Right renal cortex interstitium (tissue), 3 donors: Measurements from ENCODE around the gene IFI27L2. TPM values are rescaled to one million over a fixed set of nuclear protein-coding genes. Genes with fewer than 3 reads are reported as not detected.

ENCODE experiments used
- DNase-seq, 3 donors: peaks; one replicate each; pipeline ENCODE4 v3.0.0-alpha.2; 2013; ENCODE audit warnings: low read depth in 3 of 3, low spot score in 2 of 3
- polyA plus RNA-seq, 3 donors: library from polyadenylated mRNA; unstranded; fragments of 120-200 nt; gene quantifications; one replicate each; pipeline ENCODE4 v1.2.1, GENCODE V29; 2013; ENCODE audit not compliant: insufficient read length in 3 of 3

Gene IFI27L2
- polyA plus RNA-seq, 3 donors, result 17.7 to 25.7 (median 24.2) TPM

GRCh38 chr14:94124582-94125377 lies 4.6 kb downstream of the IFI27L2 start:
- DNase-seq, result no peak

DNA sequence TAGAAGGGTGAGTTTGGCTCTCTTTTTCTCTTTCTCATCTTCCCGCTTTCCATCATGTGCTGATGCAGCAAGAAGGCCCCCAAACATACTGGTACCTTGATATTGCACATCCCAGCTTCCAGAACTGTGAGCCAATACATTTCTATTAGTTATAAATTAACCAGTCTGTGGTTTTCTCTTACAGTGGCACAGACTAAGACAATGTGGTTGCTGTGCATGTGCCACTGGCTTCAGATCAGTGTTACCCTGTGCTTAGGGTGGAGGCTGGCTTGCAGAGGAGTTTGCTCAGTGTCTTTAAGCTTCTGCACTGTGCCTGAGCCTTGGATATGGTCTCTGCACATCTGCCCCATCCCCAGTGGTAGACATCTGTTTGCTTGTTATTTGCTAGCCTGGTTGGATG lies 5.5 kb downstream of the IFI27L2 start:
- DNase-seq, result no peak

DNA sequence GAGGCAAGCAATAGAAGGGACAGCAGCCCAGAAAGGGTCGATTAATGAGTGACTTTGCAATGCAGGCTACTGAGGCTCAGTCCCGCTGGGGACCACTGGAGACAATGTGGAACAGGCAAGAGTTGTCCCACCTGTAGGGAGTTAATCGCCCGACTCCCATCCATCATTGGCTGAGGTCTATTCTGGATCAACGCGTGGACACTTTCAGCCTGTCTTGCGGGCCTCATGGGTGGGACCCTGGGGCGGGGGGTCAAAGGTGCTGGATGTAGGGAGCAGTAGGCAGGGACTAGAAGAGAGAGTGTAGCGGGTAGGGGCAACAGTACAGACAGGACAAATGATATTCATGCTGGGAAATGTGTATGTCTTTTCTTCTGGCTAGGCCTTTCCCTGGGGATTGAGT lies 6.1 kb downstream of the IFI27L2 start:
- no peak for DNase-seq

GRCh38 chr14:94122438-94122837 lies 7.0 kb downstream of the IFI27L2 start:
- no peak for DNase-seq

GRCh38 chr14:94121485-94121884 lies 7.9 kb downstream of the IFI27L2 start:
- DNase-seq, result no peak

DNA sequence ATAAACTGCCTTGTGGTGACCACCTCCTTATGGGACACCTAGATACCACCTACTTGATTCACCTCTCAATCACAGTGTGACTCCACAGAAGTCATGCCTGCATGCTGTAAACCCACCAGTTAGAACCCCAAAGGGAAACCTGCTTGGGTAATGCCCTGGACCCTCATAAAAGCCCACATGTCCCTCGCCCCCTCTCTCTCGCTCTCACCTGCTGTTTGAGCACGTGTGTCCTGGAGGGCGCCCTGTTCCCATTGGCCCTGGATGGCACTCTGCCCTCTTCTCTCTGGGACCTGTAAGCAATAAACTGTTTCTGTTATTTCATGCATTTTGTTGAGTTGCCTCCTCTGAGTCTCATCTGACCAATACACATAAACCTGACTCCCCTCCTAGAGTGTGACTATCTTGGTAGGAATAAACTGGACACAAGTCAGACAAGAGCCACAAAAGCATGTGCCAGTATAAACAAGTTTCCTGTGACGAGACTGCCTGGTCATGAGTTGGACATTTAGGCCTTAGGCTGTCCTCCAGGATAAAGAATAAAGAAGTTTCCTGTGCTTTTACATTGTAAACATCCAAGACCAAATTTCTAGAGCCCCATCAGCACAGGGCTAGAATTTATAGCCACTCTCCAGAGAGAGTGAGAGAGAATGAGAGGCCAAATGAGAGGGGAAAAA lies 8.6 kb downstream of the IFI27L2 start:
- DNase-seq, result no peak

GRCh38 chr14:94119071-94119470 lies 10.3 kb downstream of the IFI27L2 start:
- no peak for DNase-seq

DNA sequence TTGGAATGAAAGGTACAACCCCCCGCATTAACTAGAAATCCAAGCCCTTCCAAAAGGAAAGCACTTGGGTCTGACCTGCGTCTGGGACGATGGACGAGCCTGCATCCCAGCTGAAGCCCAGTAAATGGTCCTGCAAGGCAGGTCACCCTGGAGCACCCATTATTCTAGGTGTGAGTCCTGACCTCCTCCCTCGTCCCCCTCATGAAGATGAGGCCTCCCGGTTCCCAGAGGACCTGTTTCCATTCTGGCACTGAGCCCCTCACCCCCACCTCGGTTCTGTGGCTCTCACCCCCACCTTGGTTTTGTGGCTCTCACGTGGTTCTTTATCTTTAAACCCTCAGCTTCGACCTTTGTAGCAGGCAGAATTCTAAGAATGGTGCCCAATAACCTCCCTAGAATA lies 11.5 kb downstream of the IFI27L2 start:
- DNase-seq, result no peak

- no peak for DNase-seq
Measured at GRCh38 chr14:94116701-94117100, 12.7 kb downstream of the IFI27L2 start.

DNA sequence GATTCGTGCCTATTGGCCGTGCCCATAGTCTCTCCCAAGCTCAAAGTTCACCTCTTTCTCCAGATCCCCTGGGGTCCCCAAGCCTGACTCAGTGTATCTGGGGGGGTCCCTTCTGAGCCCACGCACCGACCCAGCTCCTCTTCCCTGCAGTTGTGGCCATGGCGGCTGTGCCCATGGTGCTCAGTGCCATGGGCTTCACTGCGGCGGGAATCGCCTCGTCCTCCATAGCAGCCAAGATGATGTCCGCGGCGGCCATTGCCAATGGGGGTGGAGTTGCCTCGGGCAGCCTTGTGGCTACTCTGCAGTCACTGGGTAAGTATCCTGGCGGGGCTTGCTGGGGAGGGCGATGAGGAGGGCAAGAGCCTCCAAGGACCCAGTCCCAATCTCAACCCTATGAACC lies 13.8 kb downstream of the IFI27L2 start:
- DNase-seq, result no peak

- no peak for DNase-seq
Measured at GRCh38 chr14:94115058-94115591, 14.3 kb downstream of the IFI27L2 start.

GRCh38 chr14:94114589-94115057 lies 14.8 kb downstream of the IFI27L2 start:
- DNase-seq, result no peak

DNA sequence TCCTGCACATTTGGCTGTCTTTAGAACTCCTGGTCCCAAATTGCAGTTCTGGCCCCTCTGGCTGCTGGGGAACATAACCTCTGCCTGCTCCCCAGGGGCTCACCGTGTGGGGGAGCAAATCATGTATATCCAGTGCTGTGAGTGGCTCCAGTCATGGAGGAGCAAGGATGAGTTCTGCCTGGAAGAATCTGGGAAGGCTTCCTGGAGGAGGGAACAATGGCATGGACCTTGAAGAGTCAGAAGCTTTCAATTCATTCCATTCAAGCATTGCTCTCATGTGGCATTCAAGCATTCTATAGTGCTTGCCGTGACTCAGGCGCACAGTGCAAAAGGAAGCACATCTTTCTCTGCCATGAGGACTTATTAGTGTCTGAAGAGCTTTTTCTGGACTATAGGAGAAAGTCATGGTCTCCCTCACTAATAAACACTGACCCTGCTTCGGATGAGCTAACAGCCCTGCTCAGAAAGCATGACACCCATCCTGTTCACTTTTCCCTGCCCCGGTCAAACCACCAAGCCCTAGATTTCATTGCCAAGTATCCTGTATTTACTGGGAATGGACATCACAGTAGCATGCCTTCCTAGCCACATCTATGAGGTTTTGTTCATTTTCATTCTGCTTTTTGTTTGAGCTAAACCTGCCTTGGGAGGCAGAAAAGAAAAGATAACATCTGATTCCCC lies 15.4 kb downstream of the IFI27L2 start:
- DNase-seq, result no peak

- DNase-seq, result no peak
Measured at GRCh38 chr14:94113490-94113889, 15.9 kb downstream of the IFI27L2 start.

DNA sequence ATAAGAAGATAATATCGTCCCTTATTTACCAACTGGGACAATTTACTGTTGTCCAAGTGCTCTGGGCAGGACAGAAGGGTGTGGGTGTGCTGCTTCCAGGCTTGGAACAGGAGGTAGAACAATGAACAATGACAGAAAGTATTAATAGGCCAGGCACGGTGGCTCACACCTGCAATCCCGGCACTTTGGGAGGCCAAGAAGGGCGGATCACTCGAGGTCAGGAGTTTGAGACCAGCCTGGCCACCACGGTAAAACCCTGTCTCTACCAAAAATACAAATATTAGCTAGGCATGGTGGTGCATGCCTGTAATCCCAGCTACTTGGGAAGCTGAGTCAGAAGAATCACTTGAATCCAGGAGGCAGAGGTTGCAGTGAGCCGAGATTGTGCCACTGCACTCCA lies 16.3 kb downstream of the IFI27L2 start:
- DNase-seq, result no peak

- DNase-seq, result no peak
Measured at GRCh38 chr14:94112513-94113063, 16.8 kb downstream of the IFI27L2 start.

DNA sequence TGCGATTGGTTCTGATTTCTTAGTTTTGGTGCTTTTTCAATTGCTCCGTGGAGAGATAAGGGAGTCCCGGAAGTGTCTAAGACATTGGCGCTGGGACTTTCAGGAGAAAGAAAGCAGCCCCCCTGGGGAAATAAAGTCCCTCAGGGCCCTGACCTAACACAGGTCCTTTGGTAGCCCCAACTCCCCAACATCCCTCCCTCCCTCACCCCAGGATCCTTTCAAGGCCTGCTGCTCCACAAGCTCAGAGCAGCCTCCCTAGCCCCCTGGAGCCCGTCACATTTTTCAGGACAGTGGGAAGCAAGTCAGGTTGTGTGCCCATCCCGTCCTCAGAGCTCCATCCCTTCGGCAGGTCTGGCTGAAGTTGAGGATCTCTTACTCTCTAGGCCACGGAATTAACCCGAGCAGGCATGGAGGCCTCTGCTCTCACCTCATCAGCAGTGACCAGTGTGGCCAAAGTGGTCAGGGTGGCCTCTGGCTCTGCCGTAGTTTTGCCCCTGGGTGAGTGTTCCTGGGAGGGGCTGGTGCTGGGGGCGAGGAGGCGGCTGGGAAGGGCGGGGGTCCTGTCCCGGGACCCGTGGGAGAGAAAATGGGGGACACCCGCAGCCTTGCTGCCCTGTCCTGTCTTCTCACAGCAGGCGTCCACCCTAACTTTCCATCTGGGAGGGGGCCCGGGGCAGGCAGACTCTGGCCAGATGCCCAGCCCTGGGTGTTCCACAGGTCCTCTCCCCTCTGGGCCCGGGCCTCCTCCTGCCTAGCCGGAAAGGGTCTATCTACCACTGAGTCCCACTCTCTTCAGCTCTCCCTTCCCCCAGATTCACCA lies 17.9 kb downstream of the IFI27L2 start:
- no peak for DNase-seq

GRCh38 chr14:94110552-94111181 lies 18.7 kb downstream of the IFI27L2 start, which contains the start of gene IFI27:
Gene IFI27, plus strand, starts transcription at chr14:94110736.
- no peak for DNase-seq

DNA sequence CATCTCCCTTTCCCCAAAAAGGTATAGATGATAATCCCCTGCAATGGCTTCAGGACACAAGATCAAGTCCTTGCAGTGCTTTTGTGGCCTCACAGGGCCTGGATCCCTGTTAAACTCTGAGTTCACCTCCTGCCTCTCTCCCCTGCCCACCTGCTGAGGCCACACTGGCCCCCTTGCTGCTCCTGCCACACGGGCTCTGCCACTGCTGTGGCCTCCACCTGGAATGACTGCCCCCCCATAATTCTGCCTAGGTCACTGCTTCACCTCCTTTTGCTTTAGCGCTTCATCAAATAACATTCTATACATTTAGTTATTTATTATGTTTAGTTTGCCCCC lies 19.5 kb downstream of the IFI27L2 start:
- no peak for DNase-seq

GRCh38 chr14:94104731-94105130 lies 24.7 kb downstream of the IFI27L2 start:
- DNase-seq, result no peak
